BLaER1 treated with 17β-estradiol and CSF1 and Interleukin-3, amounts not matched to agents 10 nM and 100 nM (cell line): ENCODE data around the gene SEC24B.

Experiments used
- H3K27ac ChIP-seq, 11 experiments: shearing (Covaris generic); formaldehyde crosslinking; 2 replicates each; pipeline ENCODE4 v1.8.1; 2022
- H3K27me3 ChIP-seq, 11 experiments: shearing (Covaris generic); formaldehyde crosslinking; 2 replicates each; pipeline ENCODE4 v1.8.1; 2022
- H3K36me3 ChIP-seq, 11 experiments: shearing (Covaris generic); formaldehyde crosslinking; 2 replicates each; pipeline ENCODE4 v1.8.1; 2022
- H3K4me1 ChIP-seq, 10 experiments: shearing (Covaris generic); formaldehyde crosslinking; 2 replicates each; pipeline ENCODE4 v1.8.1; 2022
- H3K4me2 ChIP-seq, 11 experiments: shearing (Covaris generic); formaldehyde crosslinking; 2 replicates each; pipeline ENCODE4 v1.8.1; 2022
- H3K4me3 ChIP-seq, 10 experiments: shearing (Covaris generic); formaldehyde crosslinking; 2 replicates each; pipeline ENCODE4 v1.8.1; 2022
- H3K9ac ChIP-seq, 11 experiments: shearing (Covaris generic); formaldehyde crosslinking; 2 replicates each; pipeline ENCODE4 v1.8.1; 2022
- H3K9me3 ChIP-seq, 11 experiments: shearing (Covaris generic); formaldehyde crosslinking; replicated peaks in 1 of 11; 2 replicates each; pipeline ENCODE4 v1.8.1; 2022
- H4K20me1 ChIP-seq, 11 experiments: shearing (Covaris generic); formaldehyde crosslinking; 2 replicates each; pipeline ENCODE4 v1.8.1; 2022
- Cebpa-rat ChIP-seq, 11 experiments: shearing (Covaris generic); IDR thresholded peaks; 2 replicates each; pipeline ENCODE4 v1.8.1; 2022

The SEC24B gene

GRCh38 chr4:109465069-109465468 lies 31.5 kb downstream of the SEC24B start:
- H3K27me3 ChIP-seq = no peaks in the 10 kb centered on the region
- no peak overlapping the region for H3K9ac ChIP-seq
- peaks cover 68 to 81% (median 72%) of the 10 kb centered on the region in 11 experiments for H3K36me3 ChIP-seq
- H4K20me1 ChIP-seq = peaks cover 28 to 96% (median 66%) of the 10 kb centered on the region in 11 experiments; a peak in 21 of 22 replicates
- no peak overlapping the region for H3K27ac ChIP-seq
- H3K9me3 ChIP-seq = peaks cover 0 to 16% (median 0%) of the 10 kb centered on the region in 11 experiments; a peak in 5 of 22 replicates
- H3K4me3 ChIP-seq = no peak overlapping the region
- no peak overlapping the region for H3K4me2 ChIP-seq
- H3K4me1 ChIP-seq = peaks cover 0 to 17% (median 0%) of the 10 kb centered on the region in 10 experiments; a peak in 3 of 20 replicates
- TF ChIP-seq Cebpa-rat (IDR thresholded peaks at IDR 0.05) = no peak

DNA sequence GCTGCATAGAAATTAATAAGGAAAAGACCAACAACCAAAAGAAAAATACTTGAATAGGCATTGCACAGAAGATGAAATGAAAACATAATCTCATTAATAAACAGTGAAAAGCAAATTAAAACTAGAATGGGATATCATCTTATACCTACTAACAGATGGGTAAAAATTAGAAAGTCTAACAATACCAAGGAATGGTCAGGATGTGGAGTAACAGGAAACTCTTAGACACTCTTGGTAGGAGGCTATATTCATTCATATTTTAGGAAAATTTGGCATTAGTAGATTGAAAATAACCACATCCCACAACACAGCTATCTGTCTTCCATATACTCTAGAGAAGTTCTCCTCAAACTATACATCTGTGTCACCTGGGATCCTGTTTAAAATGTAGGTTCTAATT lies 36.3 kb downstream of the SEC24B start:
- peaks cover 56 to 94% (median 82%) of the 10 kb centered on the region in 11 experiments for H3K36me3 ChIP-seq
- peaks cover 0 to 7% (median 0%) of the 10 kb centered on the region in 11 experiments; a peak in 2 of 22 replicates for H3K9me3 ChIP-seq
- H4K20me1 ChIP-seq = peaks cover 32 to 94% (median 66%) of the 10 kb centered on the region in 11 experiments; a peak in 21 of 22 replicates
- no peak overlapping the region for H3K9ac ChIP-seq
- H3K4me1 ChIP-seq = peaks cover 0 to 10% (median 2%) of the 10 kb centered on the region in 10 experiments; a peak in 5 of 20 replicates
- no peak overlapping the region for H3K4me2 ChIP-seq
- no peak overlapping the region for H3K4me3 ChIP-seq
- no peak overlapping the region for H3K27ac ChIP-seq
- TF ChIP-seq Cebpa-rat (IDR thresholded peaks at IDR 0.05) = no peak
- no peaks in the 10 kb centered on the region for H3K27me3 ChIP-seq

DNA sequence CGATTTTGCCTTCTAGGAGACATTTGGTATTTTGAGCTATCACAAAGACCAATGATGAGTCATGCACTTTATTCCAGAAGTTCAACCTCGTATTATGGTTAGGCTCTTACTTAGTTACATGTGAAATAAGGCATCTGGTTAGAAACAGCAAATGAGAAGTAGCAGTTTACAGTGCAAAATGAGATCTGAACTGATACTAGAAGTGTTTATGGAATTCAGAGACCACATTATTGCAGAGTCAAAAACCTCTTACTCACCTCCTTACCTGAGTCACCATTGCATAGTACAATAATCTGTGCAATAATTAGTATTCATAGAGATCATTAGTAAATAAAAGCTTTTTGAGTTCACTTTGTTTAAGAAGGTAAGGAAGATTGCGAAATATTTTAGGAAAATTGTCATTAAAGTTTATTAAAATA lies 38.7 kb downstream of the SEC24B start:
- Histone ChIP-seq H3K9me3 (peaks cover 0 to 7% (median 0%) of the 10 kb centered on the region in 11 experiments; a peak in 1 of 22 replicates), H3K4me1 (peaks cover 0 to 10% (median 2%) of the 10 kb centered on the region in 10 experiments; a peak in 5 of 20 replicates), H3K4me2 (no peak overlapping the region), H3K36me3 (peaks cover 50 to 99% (median 80%) of the 10 kb centered on the region in 11 experiments), H3K9ac (no peak overlapping the region), H3K27me3 (no peaks in the 10 kb centered on the region), H3K4me3 (no peak overlapping the region), H3K27ac (no peak overlapping the region), H4K20me1 (peaks cover 33 to 92% (median 57%) of the 10 kb centered on the region in 11 experiments; a peak in 21 of 22 replicates)
- peak in 2 of 11 experiments; percentile 46 to 60; a peak in 3 of 22 replicates for TF ChIP-seq Cebpa-rat (IDR thresholded peaks at IDR 0.05)

GRCh38 chr4:109473824-109474223 lies 40.2 kb downstream of the SEC24B start:
- H3K9me3 ChIP-seq = peaks cover 0 to 7% (median 0%) of the 10 kb centered on the region in 11 experiments; a peak in 1 of 22 replicates
- no peaks in the 10 kb centered on the region for H3K27me3 ChIP-seq
- H3K4me1 ChIP-seq = peaks cover 0 to 10% (median 2%) of the 10 kb centered on the region in 10 experiments; a peak in 5 of 20 replicates
- H3K9ac ChIP-seq = no peak overlapping the region
- TF ChIP-seq Cebpa-rat (IDR thresholded peaks at IDR 0.05) = no peak
- H3K27ac ChIP-seq = no peak overlapping the region
- no peak overlapping the region for H3K4me2 ChIP-seq
- H3K4me3 ChIP-seq = no peak overlapping the region
- peaks cover 26 to 92% (median 53%) of the 10 kb centered on the region in 11 experiments; a peak in 21 of 22 replicates for H4K20me1 ChIP-seq
- peaks cover 41 to 100% (median 77%) of the 10 kb centered on the region in 11 experiments for H3K36me3 ChIP-seq

- no peaks in the 10 kb centered on the region for H3K9me3 ChIP-seq
- no peak overlapping the region for H3K9ac ChIP-seq
- H3K36me3 ChIP-seq = peaks cover 46 to 97% (median 73%) of the 10 kb centered on the region in 11 experiments
- H4K20me1 ChIP-seq = peaks cover 11 to 92% (median 38%) of the 10 kb centered on the region in 11 experiments; a peak in 20 of 22 replicates
- H3K27me3 ChIP-seq = no peaks in the 10 kb centered on the region
- H3K4me2 ChIP-seq = no peak overlapping the region
- no peak overlapping the region for H3K27ac ChIP-seq
- TF ChIP-seq Cebpa-rat (IDR thresholded peaks at IDR 0.05) = no peak
- H3K4me3 ChIP-seq = no peak overlapping the region
- no peaks in the 10 kb centered on the region for H3K4me1 ChIP-seq
Measured at GRCh38 chr4:109486007-109486406, 52.4 kb downstream of the SEC24B start.

- peaks cover 79 to 100% (median 90%) of the 10 kb centered on the region in 11 experiments for H3K36me3 ChIP-seq
- no peak overlapping the region for H3K4me3 ChIP-seq
- H4K20me1 ChIP-seq = peaks cover 0 to 63% (median 4%) of the 10 kb centered on the region in 11 experiments; a peak in 8 of 22 replicates
- H3K9ac ChIP-seq = no peak overlapping the region
- no peak overlapping the region for H3K27ac ChIP-seq
- H3K9me3 ChIP-seq = no peaks in the 10 kb centered on the region
- H3K4me1 ChIP-seq = no peaks in the 10 kb centered on the region
- H3K27me3 ChIP-seq = no peaks in the 10 kb centered on the region
- H3K4me2 ChIP-seq = no peak overlapping the region
- no peak for TF ChIP-seq Cebpa-rat (IDR thresholded peaks at IDR 0.05)
Measured at GRCh38 chr4:109494563-109494962, 60.9 kb downstream of the SEC24B start.

DNA sequence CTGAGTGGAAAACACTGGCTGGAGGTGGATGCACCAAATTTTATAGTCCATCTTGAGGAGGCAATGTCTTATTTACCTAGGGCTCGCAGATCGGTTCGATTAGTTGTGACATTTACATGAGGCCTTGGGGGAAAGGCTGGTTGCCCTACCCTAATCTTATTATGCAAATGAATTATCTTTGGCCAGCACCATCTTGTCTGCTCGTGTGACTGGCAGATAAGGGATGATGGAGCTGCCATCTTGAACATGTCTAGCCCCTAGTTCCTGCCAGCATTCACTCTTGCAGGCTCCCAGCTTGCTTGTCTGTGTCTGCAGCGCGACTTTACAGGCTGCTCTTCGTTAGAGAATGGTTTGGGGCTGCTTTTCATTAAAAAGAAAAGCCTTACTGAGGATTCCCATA lies 61.9 kb downstream of the SEC24B start:
- H3K36me3 ChIP-seq = peaks cover 88 to 100% (median 95%) of the 10 kb centered on the region in 11 experiments
- no peak for TF ChIP-seq Cebpa-rat (IDR thresholded peaks at IDR 0.05)
- no peaks in the 10 kb centered on the region for H3K9me3 ChIP-seq
- H4K20me1 ChIP-seq = peaks cover 0 to 60% (median 4%) of the 10 kb centered on the region in 11 experiments; a peak in 9 of 22 replicates
- H3K27ac ChIP-seq = no peak overlapping the region
- no peaks in the 10 kb centered on the region for H3K4me1 ChIP-seq
- H3K27me3 ChIP-seq = no peaks in the 10 kb centered on the region
- no peak overlapping the region for H3K4me2 ChIP-seq
- no peak overlapping the region for H3K4me3 ChIP-seq
- H3K9ac ChIP-seq = no peak overlapping the region

DNA sequence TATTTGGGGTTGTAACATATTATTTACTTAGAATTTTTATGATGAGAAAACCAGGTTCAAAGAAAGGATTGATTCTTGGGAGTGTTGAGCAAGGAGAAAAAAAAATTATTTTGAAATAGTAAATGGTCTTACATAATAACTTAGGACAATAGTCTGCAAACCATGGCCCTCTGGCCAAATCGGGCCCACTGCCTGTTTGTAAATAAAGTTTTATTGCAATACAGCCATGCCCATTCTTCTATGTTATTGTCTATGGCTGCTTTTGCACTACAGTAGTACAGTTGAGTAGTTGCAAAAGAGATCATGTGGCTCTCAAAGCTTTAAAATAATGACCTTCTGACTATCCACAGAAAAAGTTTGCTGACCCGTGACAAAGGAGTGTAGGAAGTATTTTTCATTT lies 63.3 kb downstream of the SEC24B start:
- H3K4me1 ChIP-seq = no peaks in the 10 kb centered on the region
- no peak overlapping the region for H3K27ac ChIP-seq
- H4K20me1 ChIP-seq = peaks cover 0 to 51% (median 5%) of the 10 kb centered on the region in 11 experiments; a peak in 8 of 22 replicates
- no peak overlapping the region for H3K4me2 ChIP-seq
- H3K9me3 ChIP-seq = no peaks in the 10 kb centered on the region
- H3K36me3 ChIP-seq = peaks cover 93 to 100% (median 99%) of the 10 kb centered on the region in 11 experiments
- H3K4me3 ChIP-seq = no peak overlapping the region
- TF ChIP-seq Cebpa-rat (IDR thresholded peaks at IDR 0.05) = no peak
- no peaks in the 10 kb centered on the region for H3K27me3 ChIP-seq
- H3K9ac ChIP-seq = no peak overlapping the region

GRCh38 chr4:109497511-109497910 lies 63.9 kb downstream of the SEC24B start:
- Histone ChIP-seq H3K4me3 (no peak overlapping the region), H3K4me1 (no peaks in the 10 kb centered on the region), H3K9me3 (no peaks in the 10 kb centered on the region), H3K27me3 (no peaks in the 10 kb centered on the region), H3K27ac (no peak overlapping the region), H3K4me2 (no peak overlapping the region), H3K36me3 (peaks cover 92 to 100% (median 98%) of the 10 kb centered on the region in 11 experiments), H3K9ac (no peak overlapping the region), H4K20me1 (peaks cover 0 to 45% (median 5%) of the 10 kb centered on the region in 11 experiments; a peak in 8 of 22 replicates)
- TF ChIP-seq Cebpa-rat (IDR thresholded peaks at IDR 0.05) = no peak
